Fibroblast of the aortic adventitia (primary cell): Measurements from ENCODE around the gene PPA1. TPM values are rescaled to one million over a fixed set of nuclear protein-coding genes. Genes with fewer than 3 reads are reported as not detected.
A peak's percentile ranks its signal among the peaks of the same experiment; 100 is the strongest.
"Not testable (repeated sequence)": the region's sequence is repeated elsewhere in the genome, so short reads cannot be mapped to it uniquely, and the experiment has no call there.

ENCODE experiments used
- DNase-seq: peaks from one replicate; pipeline ENCODE4 v3.0.0-alpha.2; 2010; ENCODE audit warnings: low read depth
- H3K4me3 ChIP-seq: 2 replicates; pipeline ENCODE4 v1.5.1; 2011; ENCODE audit warnings: low read depth, mild to moderate bottlenecking, control low read depth, low read length, moderate library complexity
- CTCF ChIP-seq: IDR thresholded peaks from 2 replicates; pipeline ENCODE4 v1.5.1; 2011; ENCODE audit warnings: mild to moderate bottlenecking, low read length, control low read depth, inconsistent platforms; ENCODE audit not compliant: insufficient read depth
- small RNA-seq: library from RNA; depleted of rRNA; stranded (forward); fragments of <200 nt; gene quantifications from one replicate; pipeline ENCODE3, GENCODE V24; 2012
- total RNA-seq: library from RNA; depleted of rRNA; stranded (reverse); fragments of >200 nt; gene quantifications from 2 replicates; pipeline ENCODE4 v1.2.3, GENCODE V29; 2012; ENCODE audit warnings: low replicate concordance

Gene PPA1
- total RNA-seq, 1 donor = 197 TPM

- no peak for DNase-seq
- no peak for TF ChIP-seq CTCF
Measured at GRCh38 chr10:70160798-70161197, 72.4 kb downstream of the PPA1 start.

GRCh38 chr10:70159366-70159765 lies 73.9 kb downstream of the PPA1 start:
- DNase-seq, H3K4me3 ChIP-seq: not testable (repeated sequence)

More at GRCh38 chr10:70160798-70161197, 72.4 kb downstream of the PPA1 start:
- H3K4me3 ChIP-seq = no peak overlapping the region

- peak; percentile 42 for DNase-seq
- no peak overlapping the region for H3K4me3 ChIP-seq
- no peak for TF ChIP-seq CTCF
Measured at GRCh38 chr10:70158113-70158512, 75.1 kb downstream of the PPA1 start.

GRCh38 chr10:70155255-70155838 lies 77.9 kb downstream of the PPA1 start:
- no peak overlapping the region for H3K4me3 ChIP-seq
- no peak for DNase-seq
- no peak for TF ChIP-seq CTCF

Small RNA genes within 50 kb of the gene (small RNA-seq; reads per million reads assigned to genes)
- gene RPS25P9 = not detected

Other genes starting within 250 kb of the PPA1 start
- 10.0 and 12.2 TPM in 2 replicates for gene MACROH2A2, start 180.6 kb downstream of the PPA1 start, total RNA-seq
- 2.5 and 7.3 TPM in 2 replicates for gene AIFM2, start 100.6 kb downstream of the PPA1 start, total RNA-seq
- 9.7 and 20.0 TPM in 2 replicates for gene TYSND1, start 86.7 kb downstream of the PPA1 start, total RNA-seq
- 145 and 209 TPM in 2 replicates for gene SAR1A, start 62.9 kb downstream of the PPA1 start, total RNA-seq
- not detected in 2 replicates for gene NPFFR1, start 50.6 kb upstream of the PPA1 start, total RNA-seq
- 3.7 and 8.6 TPM in 2 replicates for gene LRRC20, start 149.2 kb upstream of the PPA1 start, total RNA-seq
- gene EIF4EBP2, start 170.7 kb upstream of the PPA1 start, total RNA-seq = 54.2 and 60.2 TPM in 2 replicates
- not detected in 2 replicates for gene NODAL, start 208.3 kb upstream of the PPA1 start, total RNA-seq
- 0.16 and 0.18 TPM in 2 replicates for gene PALD1, start 245.3 kb upstream of the PPA1 start, total RNA-seq